ENCODE measurements around the gene NHLH2. TPM values are rescaled to one million over a fixed set of nuclear protein-coding genes. Genes with fewer than 3 reads are reported as not detected.

NHLH2 gene
- total RNA-seq, 2 donors from 2014 or later = not detected

- H3K4me3 ChIP-seq = no peak overlapping the region
- H3K36me3 ChIP-seq = no peaks in the 10 kb centered on the region
- no peak for TF ChIP-seq CTCF (IDR thresholded peaks at IDR 0.05)
- intact Hi-C loops (cut with DNase I) = no loop called here
- no peak overlapping the region for H3K9ac ChIP-seq (ENCODE audit: low read depth in 2 of 2, low read length in 2 of 2)
- H3K27ac ChIP-seq = no peak overlapping the region
- peaks cover 11% of the 10 kb centered on the region for H3K27me3 ChIP-seq
- no peaks in the 10 kb centered on the region for H3K9me3 ChIP-seq
- DNase-seq = no peak
- no peaks in the 10 kb centered on the region for H3K4me1 ChIP-seq
These were observed 11.0 kb downstream of the NHLH2 start for GRCh38 chr1:115829947-115830346.

- H3K36me3 ChIP-seq = no peaks in the 10 kb centered on the region
- no peak overlapping the region for H3K9ac ChIP-seq (ENCODE audit: low read depth in 2 of 2, low read length in 2 of 2)
- DNase-seq = peak; percentile 24
- intact Hi-C loops (cut with DNase I) = no loop called here
- no peak for TF ChIP-seq CTCF (IDR thresholded peaks at IDR 0.05)
- no peaks in the 10 kb centered on the region for H3K9me3 ChIP-seq
- H3K27ac ChIP-seq = no peak overlapping the region
- H3K27me3 ChIP-seq = peaks cover 11% of the 10 kb centered on the region
- H3K4me1 ChIP-seq = no peaks in the 10 kb centered on the region
- no peak overlapping the region for H3K4me3 ChIP-seq
These were observed 11.8 kb downstream of the NHLH2 start for GRCh38 chr1:115829023-115829674.

- TF ChIP-seq CTCF (IDR thresholded peaks at IDR 0.05) = no peak
- DNase-seq = peak; percentile 21
These were observed 12.6 kb downstream of the NHLH2 start for GRCh38 chr1:115828101-115829022.

GRCh38 chr1:115827452-115828044, 13.4 kb downstream of the NHLH2 start:
- no peaks in the 10 kb centered on the region for H3K4me1 ChIP-seq
- H3K27ac ChIP-seq = no peak overlapping the region
- no peak overlapping the region for H3K4me3 ChIP-seq
- no peaks in the 10 kb centered on the region for H3K36me3 ChIP-seq
- intact Hi-C loops (cut with DNase I) = no loop called here
- no peak for TF ChIP-seq CTCF (IDR thresholded peaks at IDR 0.05)
- no peak for DNase-seq
- no peaks in the 10 kb centered on the region for H3K9me3 ChIP-seq
- no peak overlapping the region for H3K9ac ChIP-seq (ENCODE audit: low read depth in 2 of 2, low read length in 2 of 2)
- H3K27me3 ChIP-seq = peaks cover 11% of the 10 kb centered on the region

More at GRCh38 chr1:115828101-115829022, 12.6 kb downstream of the NHLH2 start:
- Histone ChIP-seq H3K9me3 (no peaks in the 10 kb centered on the region), H3K36me3 (no peaks in the 10 kb centered on the region), H3K9ac (ENCODE audit: low read depth in 2 of 2, low read length in 2 of 2) (peak overlapping the region; percentile 46 to 49), H3K4me3 (peak overlapping the region; percentile 36), H3K27ac (no peak overlapping the region), H3K4me1 (no peaks in the 10 kb centered on the region), H3K27me3 (peaks cover 11% of the 10 kb centered on the region)
- intact Hi-C loops (cut with DNase I) = no loop called here

- Histone ChIP-seq H3K9me3 (no peaks in the 10 kb centered on the region), H3K27me3 (peaks cover 11% of the 10 kb centered on the region), H3K27ac (no peak overlapping the region), H3K4me1 (no peaks in the 10 kb centered on the region), H3K4me3 (no peak overlapping the region), H3K9ac (ENCODE audit: low read depth in 2 of 2, low read length in 2 of 2) (no peak overlapping the region), H3K36me3 (no peaks in the 10 kb centered on the region)
- DNase-seq = no peak
- TF ChIP-seq CTCF (IDR thresholded peaks at IDR 0.05) = no peak
- intact Hi-C loops (cut with DNase I) = no loop called here
These were observed 14.3 kb downstream of the NHLH2 start for GRCh38 chr1:115826628-115827027.

Data from colonic mucosa (tissue), 4 donors.